Left lung (tissue), 10 donors: Measurements from ENCODE around the gene RAVER2. TPM values are rescaled to one million over a fixed set of nuclear protein-coding genes. Genes with fewer than 3 reads are reported as not detected.

Experiments
- ATAC-seq: fragments of 200-7000 bp; cut with Tn5 transposase; one replicate; pipeline ENCODE4 v1.9.1; 2020; ENCODE audit warnings: moderate library complexity
- DNase-seq, 4 donors: peaks; one replicate each; pipeline ENCODE4 v3.0.0-alpha.2; 2013 to 2020
- H3K27ac ChIP-seq, 2 donors: fragments of 200-600 bp; sonication (generic) in 1 of 2; one replicate each; pipeline versions ENCODE4 v1.5.0 to v1.8.0; 2020 to 2021
- H3K27me3 ChIP-seq, 2 donors: fragments of 200-600 bp; sonication (generic) in 1 of 2; one replicate each; pipeline versions ENCODE4 v1.5.0 to v1.8.0; 2020 to 2021
- H3K36me3 ChIP-seq, 2 donors: fragments of 200-600 bp; sonication (generic) in 1 of 2; one replicate each; pipeline versions ENCODE4 v1.5.0 to v1.8.0; 2020 to 2021
- H3K4me1 ChIP-seq, 2 donors: fragments of 200-600 bp; one replicate each; pipeline ENCODE4 v1.8.0; 2021
- H3K4me3 ChIP-seq, 2 donors: fragments of 200-600 bp; sonication (generic) in 1 of 2; one replicate each; pipeline versions ENCODE4 v1.5.0 to v1.8.0; 2020 to 2021; ENCODE audit warnings: mild to moderate bottlenecking in 1 of 2
- H3K9me3 ChIP-seq, 2 donors: fragments of 200-600 bp; sonication (generic) in 1 of 2; one replicate each; pipeline versions ENCODE4 v1.5.0 to v1.8.0; 2020 to 2021
- intact Hi-C, 2 donors: fragments of 100-400 bp; cut with DNase I; formaldehyde crosslinking; loops; one replicate each; pipeline versions ENCODE4 v1.11.2 to v1.14.2; 2022
- polyA plus RNA-seq, 6 donors: library from polyadenylated mRNA; unstranded; fragments of 120-200 nt; gene quantifications; one replicate each; pipeline ENCODE4 v1.2.1, GENCODE V29; 2013; ENCODE audit not compliant: insufficient read length in 6 of 6
- total RNA-seq, 2 donors: library from RNA; stranded (reverse); fragmentation: NEBNext Ultra II Directional; extraction: Animal tissue kit (Norgen Biotek cat#: 25700); gene quantifications; one replicate each; pipeline ENCODE4 v1.2.1, GENCODE V29; 2021
- TF ChIP-seq, protein P1 (sequence below), 2 donors: fragments of 200-600 bp; sonication (generic) in 1 of 2; IDR thresholded peaks; one replicate each; pipeline versions ENCODE4 v1.5.0 to v1.8.0; 2021; ENCODE audit warnings: antibody characterized with exemption in 2 of 2
- donor health status: DM: no; HTN: yes; CAD: no.
- donor health status: DM: no; HTN: no; CAD: no.

Gene RAVER2
- total and polyA plus RNA-seq, 8 donors, result 13.3 to 37.8 (median 32.7) TPM

DNA sequence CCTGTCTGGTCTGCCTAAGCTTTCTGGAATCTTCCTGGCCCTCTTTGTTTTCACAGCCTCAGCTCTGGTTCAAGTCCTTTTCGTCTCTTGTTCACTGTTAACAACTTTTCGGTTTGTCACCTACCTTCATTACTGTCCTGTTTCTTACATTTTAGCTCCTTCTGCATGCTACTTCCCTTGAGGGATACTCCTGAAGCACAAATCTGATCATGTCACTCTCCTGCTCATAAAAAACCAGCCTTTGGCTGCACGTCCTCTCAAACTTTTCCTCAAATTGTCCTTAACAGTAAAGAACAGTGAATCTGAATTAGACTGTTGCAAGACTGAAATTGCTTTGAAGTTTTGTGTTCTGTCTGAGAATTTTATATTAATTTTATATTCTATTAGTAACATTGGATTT lies 3.3 kb downstream of the RAVER2 start:
- H3K9me3 ChIP-seq, result no peaks in the 10 kb centered on the region
- TF ChIP-seq, protein P1, sequence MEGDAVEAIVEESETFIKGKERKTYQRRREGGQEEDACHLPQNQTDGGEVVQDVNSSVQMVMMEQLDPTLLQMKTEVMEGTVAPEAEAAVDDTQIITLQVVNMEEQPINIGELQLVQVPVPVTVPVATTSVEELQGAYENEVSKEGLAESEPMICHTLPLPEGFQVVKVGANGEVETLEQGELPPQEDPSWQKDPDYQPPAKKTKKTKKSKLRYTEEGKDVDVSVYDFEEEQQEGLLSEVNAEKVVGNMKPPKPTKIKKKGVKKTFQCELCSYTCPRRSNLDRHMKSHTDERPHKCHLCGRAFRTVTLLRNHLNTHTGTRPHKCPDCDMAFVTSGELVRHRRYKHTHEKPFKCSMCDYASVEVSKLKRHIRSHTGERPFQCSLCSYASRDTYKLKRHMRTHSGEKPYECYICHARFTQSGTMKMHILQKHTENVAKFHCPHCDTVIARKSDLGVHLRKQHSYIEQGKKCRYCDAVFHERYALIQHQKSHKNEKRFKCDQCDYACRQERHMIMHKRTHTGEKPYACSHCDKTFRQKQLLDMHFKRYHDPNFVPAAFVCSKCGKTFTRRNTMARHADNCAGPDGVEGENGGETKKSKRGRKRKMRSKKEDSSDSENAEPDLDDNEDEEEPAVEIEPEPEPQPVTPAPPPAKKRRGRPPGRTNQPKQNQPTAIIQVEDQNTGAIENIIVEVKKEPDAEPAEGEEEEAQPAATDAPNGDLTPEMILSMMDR (IDR thresholded peaks at IDR 0.05), result no peak
- no peak overlapping the region for H3K4me3 ChIP-seq
- H3K36me3 ChIP-seq, result no peaks in the 10 kb centered on the region
- no peak for DNase-seq
- no peak overlapping the region for H3K27ac ChIP-seq
- peaks cover 0 to 25% of the 10 kb centered on the region in 2 donors for H3K4me1 ChIP-seq
- ATAC-seq, result no peak
- intact Hi-C loops, result no loop called here
- H3K27me3 ChIP-seq, result no peaks in the 10 kb centered on the region

DNA sequence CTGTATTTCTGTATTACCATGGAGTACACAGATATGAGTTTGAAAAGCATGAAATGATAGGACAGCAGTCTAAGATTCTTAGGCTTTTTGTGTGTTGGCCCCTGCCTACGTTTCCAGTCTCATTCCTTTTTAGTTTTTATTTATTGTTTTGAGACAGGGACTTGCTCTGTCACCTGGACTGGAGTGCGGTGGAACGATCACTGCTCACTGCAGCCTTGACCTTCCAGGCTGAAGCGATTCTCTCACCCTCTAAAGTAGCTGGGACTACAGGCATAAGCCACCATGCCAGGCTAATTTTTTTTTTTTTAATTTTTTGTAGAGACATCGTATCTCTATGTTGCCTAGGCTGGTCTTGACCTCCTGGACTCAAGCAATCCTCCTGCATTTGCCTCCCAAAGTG lies 3.8 kb downstream of the RAVER2 start:
- TF ChIP-seq, protein P1 (IDR thresholded peaks at IDR 0.05), result no peak
- Histone ChIP-seq H3K27me3 (no peaks in the 10 kb centered on the region), H3K36me3 (no peaks in the 10 kb centered on the region), H3K9me3 (no peaks in the 10 kb centered on the region), H3K4me1 (peaks cover 0 to 25% of the 10 kb centered on the region in 2 donors), H3K27ac (no peak overlapping the region), H3K4me3 (no peak overlapping the region)
- intact Hi-C loops, result no loop called here
- ATAC-seq (no peak), DNase-seq (no peak)

DNA sequence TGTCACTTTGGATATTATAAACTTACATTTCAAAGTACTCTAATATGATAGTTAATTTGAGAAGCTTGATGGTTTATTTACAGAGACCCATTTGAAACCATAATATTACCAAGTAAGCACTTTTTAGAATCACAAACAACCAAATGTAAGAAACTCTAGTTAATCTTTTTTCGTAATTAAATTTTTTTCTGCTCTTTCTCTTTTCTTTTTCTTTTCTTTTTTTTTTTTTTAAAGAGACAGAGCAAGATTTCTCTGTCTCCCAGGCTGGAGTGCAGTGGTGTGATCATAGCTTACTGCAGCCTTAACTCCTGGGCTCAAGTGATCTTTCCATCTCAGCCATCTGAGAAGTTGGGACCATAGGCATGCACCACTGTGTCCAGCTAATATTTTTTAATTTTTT lies 5.2 kb downstream of the RAVER2 start:
- Histone ChIP-seq H3K27me3 (no peaks in the 10 kb centered on the region), H3K4me3 (no peak overlapping the region), H3K36me3 (no peaks in the 10 kb centered on the region), H3K4me1 (peaks cover 0 to 25% of the 10 kb centered on the region in 2 donors), H3K27ac (no peak overlapping the region), H3K9me3 (no peaks in the 10 kb centered on the region)
- intact Hi-C loops, result no loop called here
- ATAC-seq, result no peak
- TF ChIP-seq, protein P1 (IDR thresholded peaks at IDR 0.05), result no peak
- no peak for DNase-seq

DNA sequence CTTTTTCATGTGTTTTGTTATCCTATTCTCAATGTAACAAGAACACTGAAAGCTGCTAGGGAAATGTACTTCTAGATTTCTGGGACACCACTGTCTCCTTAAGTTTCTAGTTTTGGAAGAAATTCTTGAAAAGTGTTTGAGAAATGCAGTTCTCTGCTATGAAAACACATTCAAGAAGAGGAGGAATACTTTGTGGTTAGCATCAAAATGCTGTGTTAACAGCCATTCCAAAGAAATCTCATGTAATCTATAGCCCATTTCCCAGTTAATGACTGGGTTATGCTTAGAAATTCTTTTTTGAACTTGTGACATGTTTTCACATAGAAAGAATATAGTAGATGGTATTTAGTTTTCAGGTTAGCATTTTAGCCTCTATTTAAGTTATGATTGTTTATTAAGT lies 6.0 kb downstream of the RAVER2 start:
- no peaks in the 10 kb centered on the region for H3K27me3 ChIP-seq

DNA sequence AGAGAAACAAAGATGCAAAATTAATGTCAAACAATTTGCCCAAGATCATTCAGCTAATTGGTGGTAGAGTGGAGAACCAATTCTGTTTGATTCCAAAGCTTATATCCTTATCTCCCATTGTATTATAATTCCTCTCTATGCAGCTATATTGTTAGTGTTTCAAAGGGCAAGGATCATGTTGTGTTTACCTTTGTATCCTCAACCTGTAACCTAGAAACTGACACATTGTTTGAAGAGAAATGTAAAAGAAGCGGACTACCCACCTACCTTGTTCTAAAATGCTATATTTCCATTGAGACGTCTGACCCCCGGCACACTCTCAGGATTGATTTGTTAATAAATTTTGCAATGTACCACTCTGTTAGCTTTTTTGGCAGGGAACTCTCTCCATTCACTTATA lies 9.3 kb downstream of the RAVER2 start:
- Histone ChIP-seq H3K9me3 (peaks cover 0 to 5% of the 10 kb centered on the region in 2 donors), H3K4me3 (no peak overlapping the region), H3K4me1 (peaks cover 0 to 8% of the 10 kb centered on the region in 2 donors), H3K27ac (peak overlapping the region in 1 of 2 donors; percentile 57), H3K36me3 (no peaks in the 10 kb centered on the region), H3K27me3 (no peaks in the 10 kb centered on the region)
- ATAC-seq, result no peak
- TF ChIP-seq, protein P1 (IDR thresholded peaks at IDR 0.05), result no peak
- DNase-seq, result no peak
- intact Hi-C loops, result no loop called here

More for the DNA sequence above, 6.0 kb downstream of the RAVER2 start:
- TF ChIP-seq, protein P1 (IDR thresholded peaks at IDR 0.05), result no peak
- intact Hi-C loops, result no loop called here
- no peak overlapping the region for H3K27ac ChIP-seq
- peaks cover 0 to 22% of the 10 kb centered on the region in 2 donors for H3K4me1 ChIP-seq
- ATAC-seq, result no peak
- no peak overlapping the region for H3K4me3 ChIP-seq
- DNase-seq, result no peak
- no peaks in the 10 kb centered on the region for H3K36me3 ChIP-seq
- H3K9me3 ChIP-seq, result no peaks in the 10 kb centered on the region
